Activated CD4-positive, alpha-beta T cell treated with anti-CD3 and anti-CD28 coated beads, Interleukin-2, Interleukin-4, amounts not matched to agents 100 ng/mL and 50 ng/mL, durations not matched to agents 16 hours and 8 hours (primary cell): Measurements from ENCODE around the gene PMPCA.
"Not testable (repeated sequence)": the region's sequence is repeated elsewhere in the genome, so short reads cannot be mapped to it uniquely, and the experiment has no call there.

Source experiments
- DNase-seq: peaks from one replicate; pipeline ENCODE4 v3.0.0-alpha.2; 2020; ENCODE audit warnings: low spot score

The PMPCA gene

DNA sequence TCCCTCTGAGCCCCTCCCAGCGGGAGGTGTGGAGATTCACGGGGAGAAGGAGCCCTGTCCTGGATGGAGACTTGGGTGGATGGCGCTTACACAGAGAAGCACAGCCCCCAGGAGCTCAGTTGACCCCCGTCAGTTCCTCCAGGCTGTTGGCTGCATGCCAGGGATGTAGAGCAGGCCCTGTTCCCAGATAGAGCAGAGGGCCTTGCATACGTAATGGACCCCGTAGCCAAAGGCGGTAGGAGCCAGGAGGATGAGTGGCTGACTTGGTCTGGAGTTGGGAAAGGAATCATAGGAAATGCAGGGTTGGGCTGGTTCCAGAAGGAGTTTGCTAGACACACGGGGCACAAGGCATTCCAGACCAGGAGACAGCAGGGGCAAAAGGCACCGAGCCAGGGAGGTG, 2.5 kb downstream of the PMPCA start:
- DNase-seq: no peak

DNA sequence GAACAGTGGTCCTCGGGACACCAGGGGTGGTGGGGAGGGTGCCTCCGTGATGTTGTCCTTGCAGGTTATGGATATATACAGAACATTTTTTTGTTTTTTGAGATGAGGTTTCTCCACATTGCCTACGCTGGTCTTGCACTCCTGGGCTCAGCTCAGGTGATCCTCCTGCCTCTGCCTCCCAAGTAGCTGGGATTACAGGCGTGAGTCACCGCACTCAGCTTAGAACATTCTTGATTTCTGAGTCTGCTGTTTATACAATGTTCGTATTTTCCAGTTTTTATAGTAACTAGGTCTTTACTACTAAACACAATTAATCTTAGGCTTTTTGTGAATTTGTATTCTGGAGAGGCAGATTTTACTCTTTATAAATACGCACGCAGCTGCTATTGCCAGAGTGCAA, 6.0 kb downstream of the PMPCA start:
- no peak for DNase-seq

DNA sequence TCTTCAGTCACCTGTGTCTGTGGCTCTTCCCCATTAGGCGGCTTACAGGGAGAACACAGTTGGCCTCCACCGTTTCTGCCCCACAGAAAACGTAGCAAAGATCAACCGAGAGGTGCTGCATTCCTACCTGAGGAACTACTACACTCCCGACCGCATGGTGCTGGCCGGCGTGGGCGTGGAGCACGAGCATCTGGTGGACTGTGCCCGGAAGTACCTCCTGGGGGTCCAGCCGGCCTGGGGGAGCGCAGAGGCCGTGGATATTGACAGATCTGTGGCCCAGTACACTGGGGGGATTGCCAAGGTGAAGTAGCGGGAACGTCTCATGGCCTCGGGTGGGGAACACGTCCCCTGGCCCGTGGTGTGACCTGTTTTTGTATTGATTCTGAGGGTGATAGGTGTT, 6.5 kb downstream of the PMPCA start:
- no peak for DNase-seq

DNA sequence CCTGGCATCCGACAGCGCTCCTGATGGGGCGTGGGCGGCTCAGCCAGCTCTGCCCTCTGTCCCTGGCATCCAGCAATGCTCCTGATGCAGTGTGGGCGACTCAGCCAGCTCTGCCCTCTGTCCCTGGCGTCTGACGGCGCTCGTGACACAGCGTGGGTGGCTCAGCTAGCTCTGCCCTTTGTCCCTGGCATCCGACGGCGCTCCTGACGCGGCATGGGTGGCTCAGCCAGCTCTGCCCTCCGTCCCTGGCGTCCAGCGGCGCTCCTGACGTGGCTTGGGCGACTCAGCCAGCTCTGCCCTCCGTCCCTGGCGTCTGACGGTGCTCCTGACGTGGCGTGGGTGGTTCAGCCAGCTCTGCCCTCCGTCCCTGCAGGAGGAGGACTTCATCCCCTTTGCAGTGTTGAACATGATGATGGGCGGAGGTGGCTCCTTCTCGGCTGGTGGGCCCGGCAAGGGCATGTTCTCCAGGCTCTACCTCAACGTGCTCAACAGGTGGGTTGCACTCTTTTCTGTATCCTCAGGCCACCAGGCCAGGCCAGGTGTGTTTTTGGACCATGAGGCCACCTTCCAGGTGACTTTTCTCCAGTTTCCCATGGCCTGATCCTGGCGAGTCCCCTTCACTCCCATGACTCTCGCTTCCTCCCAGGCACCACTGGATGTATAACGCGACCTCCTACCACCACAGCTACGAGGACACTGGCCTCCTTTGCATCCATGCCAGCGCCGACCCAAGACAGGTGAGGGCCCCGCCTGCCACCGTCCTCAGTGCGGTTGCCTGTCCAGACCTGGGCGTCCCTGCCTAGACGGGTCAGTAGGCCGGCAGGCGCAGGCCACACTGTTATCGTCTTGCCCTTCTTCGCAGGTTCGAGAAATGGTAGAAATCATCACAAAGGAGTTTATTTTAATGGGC, 8.0 kb downstream of the PMPCA start:
- DNase-seq: no peak

DNA sequence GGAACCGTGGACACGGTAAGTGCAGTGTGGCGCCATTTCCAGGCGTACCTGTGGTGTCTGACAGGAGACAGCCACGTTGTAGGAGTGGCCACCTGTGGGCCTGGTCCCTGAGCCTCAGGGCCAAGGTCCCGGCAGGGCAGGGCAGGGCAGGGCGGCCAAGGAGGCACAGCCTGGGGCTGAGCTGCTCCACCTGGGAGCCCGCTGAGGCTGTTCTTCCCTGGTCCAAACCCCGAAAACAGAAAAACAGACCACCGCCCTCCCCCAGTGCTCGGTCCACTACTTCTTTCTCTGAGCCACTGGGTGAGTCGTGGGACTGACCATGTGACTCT, 8.6 kb downstream of the PMPCA start:
- no peak for DNase-seq

DNA sequence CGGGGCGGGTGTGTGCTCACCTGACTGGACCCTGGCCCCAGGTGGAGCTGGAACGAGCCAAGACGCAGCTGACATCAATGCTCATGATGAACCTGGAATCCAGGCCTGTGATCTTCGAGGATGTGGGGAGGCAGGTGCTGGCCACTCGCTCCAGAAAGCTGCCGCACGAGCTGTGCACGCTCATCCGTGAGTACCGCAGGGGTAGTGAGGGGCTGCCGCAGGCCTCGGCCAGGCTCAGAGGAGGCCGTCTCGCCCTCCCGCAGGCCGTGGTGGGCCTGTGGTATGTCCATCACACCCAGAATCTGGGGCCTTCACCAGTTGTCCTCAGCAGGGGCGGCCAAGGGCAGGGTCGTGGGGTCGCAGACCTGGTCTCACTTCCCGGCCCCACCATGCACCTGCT, 11.3 kb downstream of the PMPCA start:
- no peak for DNase-seq

DNA sequence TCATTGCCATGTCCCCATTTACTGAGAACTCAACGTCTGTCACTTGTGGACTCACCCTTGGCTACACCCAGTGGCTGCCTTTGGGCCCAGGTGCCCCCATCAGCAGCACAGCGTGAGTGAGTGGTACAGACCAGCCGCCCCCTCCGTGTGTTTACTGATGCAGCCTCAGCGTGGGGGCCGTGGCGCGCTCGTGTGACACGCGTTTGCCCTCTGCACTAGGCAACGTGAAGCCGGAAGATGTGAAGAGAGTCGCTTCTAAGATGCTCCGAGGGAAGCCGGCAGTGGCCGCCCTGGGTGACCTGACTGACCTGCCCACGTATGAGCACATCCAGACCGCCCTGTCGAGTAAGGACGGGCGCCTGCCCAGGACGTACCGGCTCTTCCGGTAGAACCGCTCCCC, 12.4 kb downstream of the PMPCA start:
- DNase-seq: no peak

DNA sequence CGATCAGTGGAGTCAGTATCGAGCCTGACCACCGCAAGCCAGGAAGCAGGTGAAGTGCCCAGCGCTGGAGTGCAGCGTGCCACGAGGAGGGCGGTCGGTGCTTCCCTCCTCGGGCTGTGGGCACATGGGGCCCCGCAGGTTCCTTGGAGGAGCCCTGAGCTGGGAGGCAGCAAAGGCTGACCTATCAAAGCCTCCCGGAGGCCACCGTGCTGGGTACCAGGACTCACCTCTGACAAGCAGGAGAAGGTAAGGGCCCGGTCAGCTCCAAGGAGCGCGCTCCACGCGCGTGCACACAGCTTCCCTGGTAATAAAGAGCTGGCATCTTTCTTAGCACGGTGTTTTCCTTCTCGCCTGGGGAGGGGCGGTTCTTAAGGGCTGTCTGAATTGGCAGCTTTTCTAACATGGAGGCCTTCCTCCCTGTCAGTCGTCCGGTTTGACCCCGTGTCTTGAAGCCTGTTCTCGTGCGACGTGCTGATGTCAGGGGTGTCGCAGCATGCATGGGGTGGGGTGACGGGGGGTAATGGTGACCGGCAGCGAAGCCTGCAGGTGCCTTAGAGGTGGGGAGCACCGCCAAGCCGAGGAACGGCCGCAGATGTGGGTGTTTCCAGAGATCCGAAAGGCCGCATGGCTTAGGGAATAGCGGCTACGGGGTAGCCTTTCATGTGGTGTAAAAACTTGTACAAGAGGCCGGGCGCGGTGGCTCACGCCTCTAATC, 13.1 kb downstream of the PMPCA start:
- no peak for DNase-seq

DNA sequence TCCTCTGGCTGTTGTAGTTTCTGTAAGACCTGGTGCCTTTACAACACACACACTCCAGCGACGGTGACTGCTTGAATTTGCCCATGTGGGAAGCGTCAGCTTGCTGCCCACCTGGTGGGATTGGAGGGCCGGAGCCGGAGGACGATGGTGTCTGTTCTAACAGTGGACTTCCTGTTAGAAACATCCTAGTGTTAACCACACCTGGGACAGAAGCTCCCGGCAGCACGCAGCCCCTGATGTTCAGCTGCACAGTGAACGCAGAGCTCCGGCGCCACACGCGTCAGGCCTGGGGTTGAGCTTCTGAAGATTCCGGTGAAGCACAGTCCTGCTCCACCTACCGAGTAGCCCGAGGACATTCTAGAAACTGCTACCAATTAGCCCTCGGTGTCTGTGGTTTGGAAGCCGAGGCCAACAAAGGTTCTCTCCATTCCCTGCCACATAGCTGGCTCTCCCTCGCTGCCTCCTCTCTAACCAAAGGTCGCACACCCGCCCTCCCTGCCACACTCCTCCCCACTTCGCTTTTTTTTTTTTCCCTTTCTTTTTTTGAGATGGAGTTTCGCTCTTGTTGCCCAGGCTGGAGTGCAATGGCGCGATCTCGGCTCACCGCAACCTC, 14.4 kb downstream of the PMPCA start:
- no peak for DNase-seq

DNA sequence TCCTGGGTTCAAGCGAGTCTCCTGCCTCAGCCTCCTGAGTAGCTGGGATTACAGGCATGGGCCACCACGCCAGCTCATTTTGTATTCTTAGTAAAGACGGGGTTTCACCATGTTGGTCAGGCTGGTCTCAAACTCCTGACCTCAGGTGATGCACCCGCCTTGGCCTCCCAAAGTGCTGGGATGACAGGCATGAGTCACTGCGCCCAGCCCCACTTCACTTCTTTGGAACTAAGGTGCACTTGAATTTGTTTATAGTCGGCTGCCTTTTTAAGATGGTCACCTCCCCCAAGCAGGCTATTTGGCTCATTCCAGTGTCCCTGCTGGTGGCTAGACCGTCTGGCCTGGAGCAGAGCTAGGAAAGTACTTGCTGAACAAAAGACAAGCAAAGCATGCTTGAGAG, 14.9 kb downstream of the PMPCA start:
- DNase-seq: not testable (repeated sequence)

DNA sequence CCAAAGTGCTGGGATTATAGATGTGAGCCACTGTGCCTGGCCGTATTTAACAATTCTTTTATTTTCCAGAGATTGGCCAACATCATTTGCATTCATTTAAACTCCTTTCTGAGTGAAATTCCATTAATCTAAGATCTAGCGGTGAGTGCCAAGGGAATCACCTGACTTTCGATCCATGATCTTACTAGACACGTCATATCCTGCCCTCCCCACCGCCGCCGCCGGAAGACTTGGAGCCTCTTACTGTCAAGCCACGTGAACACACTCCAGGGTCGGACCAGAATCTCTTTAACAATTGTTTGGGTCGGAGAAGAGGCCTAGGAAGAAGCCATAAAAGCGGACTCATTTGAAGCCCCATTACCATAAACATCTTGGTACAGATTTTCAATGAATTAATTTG, 16.3 kb downstream of the PMPCA start:
- DNase-seq: no peak

DNA sequence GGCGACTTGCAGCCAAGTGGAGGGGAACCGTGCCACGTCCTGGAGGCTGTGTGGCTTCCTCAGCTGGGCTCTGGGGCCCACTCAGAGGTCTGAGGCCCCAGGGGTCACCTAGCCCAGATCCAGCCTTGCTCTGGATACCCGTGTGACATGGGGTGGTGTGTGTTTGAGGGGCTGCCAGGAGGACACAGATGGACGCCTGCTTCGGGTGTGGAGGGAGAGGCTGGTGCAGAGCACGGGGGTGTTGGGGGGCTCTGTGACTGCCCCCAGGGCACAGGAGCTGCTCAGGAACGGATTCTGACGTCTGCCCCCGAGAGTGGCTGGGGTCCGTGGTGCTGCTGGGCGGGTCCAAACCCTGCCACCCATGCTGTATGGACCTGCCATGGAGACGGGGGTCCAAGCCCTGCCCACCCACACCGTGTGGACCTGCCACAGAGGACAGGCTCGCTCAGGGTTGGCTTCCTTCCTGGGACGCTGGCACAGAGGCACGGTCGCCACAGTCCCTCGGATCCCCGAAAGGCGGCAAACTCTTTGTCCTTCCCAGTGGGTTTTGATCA, 18.7 kb downstream of the PMPCA start:
- no peak for DNase-seq

DNA sequence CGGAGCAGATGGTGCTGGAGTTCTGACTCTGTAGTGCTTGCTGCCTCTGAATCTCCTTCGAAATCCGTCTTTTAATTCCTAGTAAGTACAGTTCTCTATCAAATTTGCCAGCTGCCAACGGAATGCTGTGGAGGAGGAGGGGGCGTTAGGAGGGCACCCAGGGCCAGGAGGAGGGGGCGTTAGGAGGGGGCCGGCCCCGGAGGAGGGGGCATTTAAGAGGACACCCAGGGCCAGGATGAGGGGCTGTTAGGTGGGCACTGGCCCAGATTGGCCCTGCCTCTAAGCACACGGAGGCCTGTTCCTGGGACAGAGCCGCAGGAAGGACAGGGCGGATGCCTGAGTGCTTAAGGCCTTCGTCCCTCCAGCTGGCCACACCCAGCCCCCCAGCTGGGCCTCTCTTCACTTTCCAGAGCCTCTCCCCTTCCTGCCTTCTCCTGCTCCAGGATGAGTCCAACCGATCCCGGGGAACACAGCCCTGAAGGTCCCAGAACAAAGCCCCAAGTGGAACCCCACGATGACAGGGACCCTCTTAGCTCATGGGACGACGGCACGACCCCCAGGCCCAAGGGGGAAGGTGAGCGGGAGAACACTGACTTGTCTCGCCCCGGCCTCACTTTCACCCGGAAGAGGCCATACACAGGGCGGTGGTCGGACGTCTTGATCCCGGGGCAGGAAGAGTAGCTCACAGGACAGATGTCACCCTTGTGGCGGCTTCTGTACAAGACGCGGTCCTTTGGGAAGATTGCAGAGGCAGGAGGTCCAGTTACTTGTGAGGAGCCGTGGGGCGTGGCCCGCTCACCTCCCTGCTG, 19.4 kb downstream of the PMPCA start:
- DNase-seq: no peak

DNA sequence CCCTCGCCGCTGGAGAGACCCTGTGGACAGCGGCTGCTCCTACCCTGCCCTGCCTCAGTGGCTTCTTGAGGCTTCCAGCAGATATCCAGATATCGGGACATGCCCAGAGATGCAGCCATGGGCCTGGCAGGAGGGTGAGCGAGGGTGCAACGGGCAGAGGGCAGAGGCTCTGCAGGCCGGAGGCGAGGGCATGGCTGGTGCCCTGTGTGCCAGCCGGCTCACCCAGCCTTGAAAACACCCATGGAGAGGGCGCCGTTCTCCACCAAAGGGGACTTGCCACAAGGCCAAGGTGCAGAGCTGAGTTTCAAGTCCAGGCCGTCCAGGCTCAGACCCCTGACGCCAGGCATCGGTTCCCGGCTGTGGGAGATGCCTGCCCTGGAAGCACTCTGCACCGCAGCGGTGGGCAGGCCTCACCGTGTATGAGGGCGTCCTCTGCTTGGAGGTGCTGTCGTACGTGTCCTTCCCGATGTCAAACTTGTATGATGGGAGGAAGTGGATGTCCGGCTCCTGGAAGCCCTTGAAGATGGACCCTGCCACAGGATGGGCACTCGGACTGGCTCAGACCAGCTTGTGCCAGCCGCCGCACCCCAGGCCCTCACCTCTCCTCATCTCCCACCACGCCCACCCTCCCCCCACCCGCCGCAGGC, 20.3 kb downstream of the PMPCA start:
- DNase-seq: no peak

DNA sequence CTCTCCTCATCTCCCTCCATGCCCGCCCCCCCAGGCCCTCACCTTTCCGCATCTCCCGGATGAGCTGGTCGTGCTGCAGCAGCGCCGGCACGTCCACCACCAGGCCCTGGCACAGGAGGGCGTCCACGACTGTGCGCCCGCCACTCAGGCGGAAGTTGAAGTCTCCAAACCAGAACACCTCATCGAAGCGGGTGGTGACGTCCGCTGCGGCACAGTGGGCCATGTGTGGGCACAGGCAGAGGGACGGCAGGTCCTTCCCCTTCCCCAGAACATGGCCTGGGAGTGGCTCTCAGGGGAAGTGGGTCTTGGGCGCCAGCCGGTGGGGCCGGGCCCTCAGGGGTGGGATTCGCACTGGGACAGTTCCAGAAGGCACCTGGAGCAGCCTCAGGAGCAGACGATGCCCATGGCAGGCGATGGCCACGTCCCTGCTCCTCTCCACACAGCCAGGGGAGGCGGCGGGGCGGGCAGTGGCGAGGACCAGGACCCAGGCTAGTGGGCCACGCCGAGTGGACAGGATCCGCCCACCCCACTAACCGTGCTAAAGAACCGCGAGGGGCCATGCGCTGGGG, 21.4 kb downstream of the PMPCA start:
- DNase-seq: no peak

DNA sequence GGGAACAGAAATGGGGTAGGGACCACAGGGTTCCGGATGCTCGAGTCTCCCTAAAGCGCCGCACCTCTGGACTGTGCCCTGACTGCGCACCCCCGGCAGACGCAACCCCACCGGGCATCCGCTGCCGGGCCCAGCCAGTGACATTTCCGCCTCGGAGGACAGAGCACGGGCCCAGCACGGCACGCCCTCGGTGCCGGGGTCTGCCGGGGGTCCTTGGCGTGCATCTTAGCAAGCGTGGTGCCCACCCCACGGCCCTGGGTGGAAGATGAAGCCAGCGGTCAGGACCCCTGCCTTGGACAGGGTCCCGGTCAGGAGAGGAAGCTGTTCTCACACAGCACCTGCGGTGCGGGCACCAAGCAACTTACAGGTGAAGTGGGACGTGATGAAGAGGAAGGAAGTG, 22.1 kb downstream of the PMPCA start:
- no peak for DNase-seq

DNA sequence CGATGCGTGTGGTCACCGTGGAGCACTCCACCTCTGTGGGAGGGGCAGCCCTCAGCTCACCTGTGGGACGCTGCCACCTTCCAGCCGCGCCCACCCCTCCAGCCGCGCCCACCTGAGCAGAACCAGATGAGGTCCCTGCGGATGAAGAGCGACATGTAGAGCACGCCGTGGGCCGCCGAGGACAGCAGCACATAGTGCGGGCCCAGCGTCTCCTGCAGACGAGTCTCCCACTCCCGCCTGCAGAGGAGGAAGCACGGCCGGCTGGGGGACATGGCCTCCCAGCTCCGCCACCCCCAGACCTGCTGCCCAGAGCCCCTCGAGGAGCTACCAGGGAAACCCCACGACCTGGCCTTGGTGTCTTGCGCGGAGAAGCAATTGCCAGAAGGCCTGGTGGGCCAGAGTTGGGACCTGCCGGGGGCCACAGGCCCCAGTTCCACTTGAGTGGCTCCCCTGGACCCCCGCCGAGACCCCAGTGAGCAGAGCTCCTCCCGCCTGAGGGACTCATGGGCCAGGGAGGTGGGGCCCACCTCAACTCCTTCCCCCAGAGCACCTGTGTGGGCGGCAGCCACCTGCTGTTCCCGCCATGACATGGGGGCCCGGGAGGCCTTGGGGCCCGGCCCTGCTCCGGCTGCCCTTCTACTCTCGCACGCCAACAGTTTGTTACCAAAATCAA, 22.7 kb downstream of the PMPCA start:
- DNase-seq: no peak

DNA sequence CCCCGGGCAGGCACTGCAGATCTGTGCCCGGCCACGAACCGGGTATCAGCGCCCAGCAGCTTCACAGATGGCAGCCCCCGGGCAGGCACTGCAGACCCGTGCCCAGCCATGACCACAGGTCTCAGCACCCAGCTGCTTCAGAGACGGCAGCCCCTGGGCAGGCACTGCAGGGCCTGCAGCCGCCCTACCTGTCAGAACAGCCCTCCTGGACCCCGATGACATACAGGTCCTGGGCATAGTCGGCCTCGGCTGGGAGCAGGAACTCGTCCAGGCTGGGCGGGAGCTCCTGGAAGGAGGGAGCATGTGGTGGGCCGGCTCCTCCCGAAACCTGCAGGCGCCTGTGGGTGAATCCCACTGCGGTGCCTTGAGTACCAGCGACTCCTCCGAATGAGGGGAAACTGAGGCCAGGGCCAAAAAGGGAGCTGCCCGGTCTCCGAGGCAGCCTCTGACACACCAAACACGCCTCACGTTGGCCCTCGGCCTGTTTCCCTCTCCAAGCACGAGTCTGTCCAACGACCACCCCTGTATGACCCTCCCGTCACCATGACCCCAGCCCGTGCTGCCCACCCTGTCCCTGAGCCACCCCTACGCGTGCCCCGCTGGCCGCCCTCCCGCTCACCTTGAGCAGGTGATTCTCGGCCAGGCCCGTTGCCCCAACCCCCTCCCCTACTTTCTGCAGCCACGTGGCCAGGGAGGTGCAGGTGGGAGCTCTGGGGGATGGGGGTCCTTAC, 23.6 kb downstream of the PMPCA start:
- no peak for DNase-seq

DNA sequence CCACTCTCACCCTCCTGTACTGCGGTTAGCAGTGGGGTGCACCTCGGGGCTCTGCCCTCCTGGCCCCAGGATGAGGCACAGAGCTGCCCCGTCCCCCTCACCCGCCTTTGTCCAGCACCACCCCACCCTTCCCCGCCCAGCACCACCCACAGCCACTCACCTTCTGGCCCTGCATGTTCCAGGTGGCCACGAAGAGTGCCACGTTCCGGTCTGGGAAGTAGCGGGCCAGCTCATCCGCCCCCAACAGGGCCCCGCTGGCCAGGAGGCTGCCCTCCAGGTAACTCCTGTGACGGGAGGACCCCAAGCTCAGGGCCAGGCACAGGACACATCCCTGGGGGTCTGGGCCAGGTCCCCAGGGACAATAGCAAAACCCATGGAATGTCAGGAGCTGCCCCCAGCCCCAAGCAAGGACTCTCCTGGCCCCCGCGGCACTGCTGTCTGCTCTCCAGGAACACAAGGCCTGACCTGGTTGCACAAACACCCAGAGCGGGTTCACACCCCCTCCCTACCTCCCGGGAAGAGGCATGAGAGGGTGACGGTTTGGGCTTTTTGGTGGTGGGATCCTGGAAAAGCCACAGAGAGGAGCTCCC, 24.2 kb downstream of the PMPCA start:
- no peak for DNase-seq
